GM23338 (cell line): ENCODE data around the gene GRAMD2B. TPM values are rescaled to one million over a fixed set of nuclear protein-coding genes. Genes with fewer than 3 reads are reported as not detected.

ENCODE experiments used
- ATAC-seq: fragments of 200-7000 bp; cut with Tn5 transposase; 3 replicates; pipeline ENCODE4 v1.9.1; 2020
- DNase-seq: peaks from one replicate; pipeline ENCODE4 v3.0.0-alpha.2; 2015; ENCODE audit warnings: low spot score
- H2AFZ ChIP-seq: fragments of 200-600 bp; sonication (generic); 2 replicates; pipeline ENCODE4 v1.8.0; 2016; ENCODE audit warnings: antibody characterized with exemption, mild to moderate bottlenecking, moderate library complexity
- H3F3A ChIP-seq: fragments of 200-600 bp; sonication (generic); replicated peaks from 2 replicates; pipeline ENCODE4 v1.8.0; 2017; ENCODE audit warnings: antibody characterized with exemption, mixed run types, low read depth
- H3K27ac ChIP-seq: fragments of 200-600 bp; sonication (generic); 2 replicates; pipeline ENCODE4 v1.6.1; 2016; ENCODE audit warnings: low read depth
- H3K27me3 ChIP-seq: fragments of 200-600 bp; sonication (generic); 2 replicates; pipeline ENCODE4 v1.8.0; 2016; ENCODE audit warnings: mild to moderate bottlenecking, mixed run types, moderate library complexity; ENCODE audit not compliant: insufficient read depth
- H3K36me3 ChIP-seq: fragments of 200-600 bp; sonication (generic); 2 replicates; pipeline ENCODE4 v1.8.0; 2016; ENCODE audit warnings: mild to moderate bottlenecking; ENCODE audit not compliant: insufficient read depth
- H3K4me1 ChIP-seq: fragments of 200-600 bp; sonication (generic); 2 replicates; pipeline ENCODE4 v1.8.0; 2016; ENCODE audit warnings: mild to moderate bottlenecking, moderate library complexity; ENCODE audit not compliant: insufficient read depth
- H3K4me2 ChIP-seq: fragments of 200-600 bp; sonication (generic); 2 replicates; pipeline ENCODE4 v1.7.1; 2017; ENCODE audit warnings: mixed run types
- H3K4me3 ChIP-seq: fragments of 200-600 bp; sonication (generic); 2 replicates; pipeline ENCODE4 v1.6.1; 2016; ENCODE audit warnings: mixed run types
- H3K79me2 ChIP-seq: fragments of 200-600 bp; sonication (generic); replicated peaks from 2 replicates; pipeline ENCODE4 v1.8.0; 2017; ENCODE audit warnings: mild to moderate bottlenecking; ENCODE audit not compliant: insufficient read depth
- H3K9me2 ChIP-seq: fragments of 200-600 bp; sonication (generic); 2 replicates; pipeline ENCODE4 v1.8.0; 2017; ENCODE audit not compliant: insufficient read depth
- H4K20me1 ChIP-seq: fragments of 200-600 bp; sonication (generic); replicated peaks from 2 replicates; pipeline ENCODE4 v1.8.0; 2017; ENCODE audit warnings: mild to moderate bottlenecking; ENCODE audit not compliant: insufficient read depth
- H3K27ac Mint-ChIP-seq: 2 replicates; pipeline ENCODE4 v1.8.0; 2020; ENCODE audit warnings: inconsistent platforms, mild to moderate bottlenecking, moderate library complexity, mixed read lengths
- H3K27me3 Mint-ChIP-seq: 3 replicates; pipeline ENCODE4 v1.8.0; 2022; ENCODE audit warnings: low read depth, mild to moderate bottlenecking, moderate library complexity, mixed read lengths, inconsistent platforms; ENCODE audit not compliant: insufficient read depth, poor library complexity
- H3K36me3 Mint-ChIP-seq: 3 replicates; pipeline ENCODE4 v1.8.0; 2021; ENCODE audit warnings: low read depth, mild to moderate bottlenecking, inconsistent platforms, moderate library complexity, mixed read lengths
- H3K4me1 Mint-ChIP-seq: 3 replicates; pipeline ENCODE4 v1.8.0; 2020; ENCODE audit warnings: mild to moderate bottlenecking, inconsistent platforms, mixed read lengths
- H3K4me3 Mint-ChIP-seq: 3 replicates; pipeline ENCODE4 v1.8.0; 2021; ENCODE audit warnings: moderate library complexity, mild to moderate bottlenecking, inconsistent platforms, mixed read lengths
- H3K9me3 Mint-ChIP-seq: 3 replicates; pipeline ENCODE4 v1.8.0; 2020; ENCODE audit warnings: moderate library complexity, mild to moderate bottlenecking, inconsistent platforms, mixed read lengths
- CREB1 ChIP-seq: fragments of 250-450 bp; sonication (Bioruptor Pico); IDR thresholded peaks from 2 replicates; pipeline ENCODE4 v1.5.0; 2020; ENCODE audit warnings: low read depth, mild to moderate bottlenecking, moderate library complexity
- CTCF ChIP-seq, 2 experiments: fragments of 200-600 bp in 1 of 2; sonication (generic) in 1 of 2; conservative IDR thresholded peaks; 2 replicates each; pipeline versions ENCODE4 v1.5.1 to v1.6.1; 2016 to 2017; ENCODE audit warnings: antibody characterized with exemption in 2 of 2, low read depth in 2 of 2, mild to moderate bottlenecking in 2 of 2, moderate library complexity in 1 of 2
- EZH2phosphoT487 ChIP-seq: fragments of 200-600 bp; sonication (generic); IDR thresholded peaks from one replicate; pipeline ENCODE4 v1.8.1; 2018; ENCODE audit warnings: antibody characterized with exemption; ENCODE audit not compliant: unreplicated experiment
- JUNB ChIP-seq: IDR thresholded peaks from one replicate; pipeline ENCODE4 v1.6.1; 2016; ENCODE audit warnings: antibody characterized with exemption; ENCODE audit not compliant: unreplicated experiment
- NANOG ChIP-seq: IDR thresholded peaks from 2 replicates; pipeline ENCODE4 v1.6.1; 2016; ENCODE audit warnings: antibody characterized with exemption, borderline replicate concordance
- POLR2AphosphoS5 ChIP-seq: IDR thresholded peaks from 2 replicates; pipeline ENCODE4 v1.6.1; 2016; ENCODE audit warnings: antibody characterized with exemption, low read depth
- REST ChIP-seq: IDR thresholded peaks from one replicate; pipeline ENCODE4 v1.6.1; 2018; ENCODE audit warnings: antibody characterized with exemption; ENCODE audit not compliant: unreplicated experiment
- ZNF114 ChIP-seq: fragments of 250-450 bp; sonication (Bioruptor Pico); IDR thresholded peaks from 2 replicates; pipeline ENCODE4 v1.5.0; 2020; ENCODE audit warnings: mild to moderate bottlenecking, moderate library complexity
- ZNF331 ChIP-seq: fragments of 250-450 bp; sonication (Bioruptor Pico); IDR thresholded peaks from 2 replicates; pipeline ENCODE4 v1.5.0; 2020; ENCODE audit warnings: low read depth, mild to moderate bottlenecking, moderate library complexity
- polyA plus RNA-seq: library from polyadenylated mRNA; unstranded; fragments of >200 nt; fragmentation: Nextera tagmentation; extraction: Ambion mirVana; gene quantifications from 2 replicates; pipeline ENCODE4 v1.2.1, GENCODE V29; 2016
- total RNA-seq: library from RNA; depleted of rRNA; stranded (reverse); fragments of >200 nt; shearing (Covaris generic); gene quantifications from 2 replicates; pipeline ENCODE4 v1.2.3, GENCODE V29; 2014
- TF ChIP-seq, protein P1 (sequence below): IDR thresholded peaks from 2 replicates; pipeline ENCODE4 v1.6.1; 2016; ENCODE audit warnings: antibody characterized with exemption
- TF ChIP-seq, protein P2 (sequence below): fragments of 250-450 bp; sonication (Bioruptor Pico); IDR thresholded peaks from 2 replicates; pipeline ENCODE4 v1.5.0; 2020; ENCODE audit warnings: mild to moderate bottlenecking, moderate library complexity

The GRAMD2B gene
- total and polyA plus RNA-seq, 2 experiments from 2014 or later, result 9.7 to 16.9 TPM

DNA sequence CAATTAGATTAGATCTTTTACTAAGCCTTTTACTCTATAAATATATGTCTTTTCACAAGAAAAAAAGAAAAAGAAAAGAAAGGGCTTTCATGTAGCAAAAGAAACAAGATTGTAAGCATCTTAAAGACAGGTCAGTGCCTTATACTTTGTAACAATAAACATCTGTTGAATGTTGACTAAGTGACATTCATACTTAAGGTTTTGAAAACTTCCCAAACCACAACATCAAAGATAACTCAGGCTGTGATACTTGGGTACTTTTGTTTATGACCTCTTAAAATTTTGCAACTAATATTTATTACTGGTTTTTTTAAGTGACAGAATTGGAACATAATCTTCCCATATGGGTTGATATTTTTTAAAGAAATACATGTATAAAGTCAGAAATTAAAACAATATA lies 7.4 kb downstream of the GRAMD2B start:
- Histone ChIP-seq H2AFZ (no peak overlapping the region), H3K36me3 (no peaks in the 10 kb centered on the region; the same call in 1 of the 2 replicates), H3K79me2 (peaks cover 35% of the 10 kb centered on the region), H3K4me1 (no peaks in the 10 kb centered on the region), H3K4me2 (no peak overlapping the region), H3K4me3 (no peak overlapping the region), H3K27ac (no peak overlapping the region), H3K9me2 (no peaks in the 10 kb centered on the region), H3K27me3 (no peaks in the 10 kb centered on the region), H3F3A (no peaks in the 10 kb centered on the region), H4K20me1 (peaks cover 4% of the 10 kb centered on the region; the same call in 1 of the 2 replicates)
- DNase-seq (no peak), ATAC-seq (no peak)
- no peak overlapping the region for H3K27ac Mint-ChIP-seq
- no peaks in the 10 kb centered on the region for H3K9me3 Mint-ChIP-seq
- no peaks in the 10 kb centered on the region for H3K27me3 Mint-ChIP-seq
- peaks cover 5% of the 10 kb centered on the region; the same call in 2 of the 3 replicates for H3K4me1 Mint-ChIP-seq
- H3K4me3 Mint-ChIP-seq, result no peak overlapping the region
- H3K36me3 Mint-ChIP-seq, result no peaks in the 10 kb centered on the region; the same call in 1 of the 3 replicates
- TF ChIP-seq, protein P1, sequence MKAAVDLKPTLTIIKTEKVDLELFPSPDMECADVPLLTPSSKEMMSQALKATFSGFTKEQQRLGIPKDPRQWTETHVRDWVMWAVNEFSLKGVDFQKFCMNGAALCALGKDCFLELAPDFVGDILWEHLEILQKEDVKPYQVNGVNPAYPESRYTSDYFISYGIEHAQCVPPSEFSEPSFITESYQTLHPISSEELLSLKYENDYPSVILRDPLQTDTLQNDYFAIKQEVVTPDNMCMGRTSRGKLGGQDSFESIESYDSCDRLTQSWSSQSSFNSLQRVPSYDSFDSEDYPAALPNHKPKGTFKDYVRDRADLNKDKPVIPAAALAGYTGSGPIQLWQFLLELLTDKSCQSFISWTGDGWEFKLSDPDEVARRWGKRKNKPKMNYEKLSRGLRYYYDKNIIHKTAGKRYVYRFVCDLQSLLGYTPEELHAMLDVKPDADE, result no peak
- TF ChIP-seq EZH2phosphoT487, result no peak
- no peak for TF ChIP-seq ZNF114 (CRISPR knock-in tag)
- TF ChIP-seq ZNF331, result no peak
- no peak for TF ChIP-seq CTCF (conservative IDR thresholded peaks at IDR 0.05; ENCODE audit: low read depth in 2 of 2)
- no peak for TF ChIP-seq CREB1 (CRISPR knock-in tag)
- no peak for TF ChIP-seq NANOG
- TF ChIP-seq, protein P2, sequence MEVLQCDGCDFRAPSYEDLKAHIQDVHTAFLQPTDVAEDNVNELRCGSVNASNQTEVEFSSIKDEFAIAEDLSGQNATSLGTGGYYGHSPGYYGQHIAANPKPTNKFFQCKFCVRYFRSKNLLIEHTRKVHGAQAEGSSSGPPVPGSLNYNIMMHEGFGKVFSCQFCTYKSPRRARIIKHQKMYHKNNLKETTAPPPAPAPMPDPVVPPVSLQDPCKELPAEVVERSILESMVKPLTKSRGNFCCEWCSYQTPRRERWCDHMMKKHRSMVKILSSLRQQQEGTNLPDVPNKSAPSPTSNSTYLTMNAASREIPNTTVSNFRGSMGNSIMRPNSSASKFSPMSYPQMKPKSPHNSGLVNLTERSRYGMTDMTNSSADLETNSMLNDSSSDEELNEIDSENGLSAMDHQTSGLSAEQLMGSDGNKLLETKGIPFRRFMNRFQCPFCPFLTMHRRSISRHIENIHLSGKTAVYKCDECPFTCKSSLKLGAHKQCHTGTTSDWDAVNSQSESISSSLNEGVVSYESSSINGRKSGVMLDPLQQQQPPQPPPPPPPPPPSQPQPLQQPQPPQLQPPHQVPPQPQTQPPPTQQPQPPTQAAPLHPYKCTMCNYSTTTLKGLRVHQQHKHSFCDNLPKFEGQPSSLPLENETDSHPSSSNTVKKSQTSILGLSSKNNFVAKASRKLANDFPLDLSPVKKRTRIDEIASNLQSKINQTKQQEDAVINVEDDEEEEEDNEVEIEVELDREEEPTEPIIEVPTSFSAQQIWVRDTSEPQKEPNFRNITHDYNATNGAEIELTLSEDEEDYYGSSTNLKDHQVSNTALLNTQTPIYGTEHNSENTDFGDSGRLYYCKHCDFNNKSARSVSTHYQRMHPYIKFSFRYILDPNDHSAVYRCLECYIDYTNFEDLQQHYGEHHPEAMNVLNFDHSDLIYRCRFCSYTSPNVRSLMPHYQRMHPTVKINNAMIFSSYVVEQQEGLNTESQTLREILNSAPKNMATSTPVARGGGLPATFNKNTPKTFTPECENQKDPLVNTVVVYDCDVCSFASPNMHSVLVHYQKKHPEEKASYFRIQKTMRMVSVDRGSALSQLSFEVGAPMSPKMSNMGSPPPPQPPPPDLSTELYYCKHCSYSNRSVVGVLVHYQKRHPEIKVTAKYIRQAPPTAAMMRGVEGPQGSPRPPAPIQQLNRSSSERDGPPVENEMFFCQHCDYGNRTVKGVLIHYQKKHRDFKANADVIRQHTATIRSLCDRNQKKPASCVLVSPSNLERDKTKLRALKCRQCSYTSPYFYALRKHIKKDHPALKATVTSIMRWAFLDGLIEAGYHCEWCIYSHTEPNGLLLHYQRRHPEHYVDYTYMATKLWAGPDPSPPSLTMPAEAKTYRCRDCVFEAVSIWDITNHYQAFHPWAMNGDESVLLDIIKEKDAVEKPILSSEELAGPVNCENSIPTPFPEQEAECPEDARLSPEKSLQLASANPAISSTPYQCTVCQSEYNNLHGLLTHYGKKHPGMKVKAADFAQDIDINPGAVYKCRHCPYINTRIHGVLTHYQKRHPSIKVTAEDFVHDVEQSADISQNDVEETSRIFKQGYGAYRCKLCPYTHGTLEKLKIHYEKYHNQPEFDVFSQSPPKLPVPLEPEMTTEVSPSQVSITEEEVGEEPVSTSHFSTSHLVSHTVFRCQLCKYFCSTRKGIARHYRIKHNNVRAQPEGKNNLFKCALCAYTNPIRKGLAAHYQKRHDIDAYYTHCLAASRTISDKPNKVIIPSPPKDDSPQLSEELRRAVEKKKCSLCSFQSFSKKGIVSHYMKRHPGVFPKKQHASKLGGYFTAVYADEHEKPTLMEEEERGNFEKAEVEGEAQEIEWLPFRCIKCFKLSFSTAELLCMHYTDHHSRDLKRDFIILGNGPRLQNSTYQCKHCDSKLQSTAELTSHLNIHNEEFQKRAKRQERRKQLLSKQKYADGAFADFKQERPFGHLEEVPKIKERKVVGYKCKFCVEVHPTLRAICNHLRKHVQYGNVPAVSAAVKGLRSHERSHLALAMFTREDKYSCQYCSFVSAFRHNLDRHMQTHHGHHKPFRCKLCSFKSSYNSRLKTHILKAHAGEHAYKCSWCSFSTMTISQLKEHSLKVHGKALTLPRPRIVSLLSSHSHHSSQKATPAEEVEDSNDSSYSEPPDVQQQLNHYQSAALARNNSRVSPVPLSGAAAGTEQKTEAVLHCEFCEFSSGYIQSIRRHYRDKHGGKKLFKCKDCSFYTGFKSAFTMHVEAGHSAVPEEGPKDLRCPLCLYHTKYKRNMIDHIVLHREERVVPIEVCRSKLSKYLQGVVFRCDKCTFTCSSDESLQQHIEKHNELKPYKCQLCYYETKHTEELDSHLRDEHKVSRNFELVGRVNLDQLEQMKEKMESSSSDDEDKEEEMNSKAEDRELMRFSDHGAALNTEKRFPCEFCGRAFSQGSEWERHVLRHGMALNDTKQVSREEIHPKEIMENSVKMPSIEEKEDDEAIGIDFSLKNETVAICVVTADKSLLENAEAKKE (CRISPR knock-in tag), result no peak
- no peak for TF ChIP-seq REST
- no peak for TF ChIP-seq JUNB
- TF ChIP-seq POLR2AphosphoS5, result no peak
